ENCODE measurements around the gene OR8K3.

Gene OR8K3

GRCh38 chr11:56314844-56315243 is at the start of gene OR8K3:
OR8K3 (plus strand) TSS chr11:56315144; CDS start chr11:56318307, 3,163 bp downstream.
- DNase-seq, result no peak

GRCh38 chr11:56271092-56271491 is 43.9 kb upstream of the OR8K3 start:
- no peak for DNase-seq

- DNase-seq, result no peak
These were observed 41.1 kb upstream of the OR8K3 start, which contains the start of gene OR5T1 for GRCh38 chr11:56273854-56274253. OR5T1 (plus strand) TSS chr11:56274154; CDS start chr11:56275639, 1,485 bp downstream.

GRCh38 chr11:56292154-56292553 is 22.8 kb upstream of the OR8K3 start, which contains the start of gene OR8H1:
OR8H1 (minus strand) TSS chr11:56292254; CDS start chr11:56291062, 1,192 bp downstream.
- no peak for DNase-seq

- no peak for DNase-seq
These were observed 18.0 kb upstream of the OR8K3 start for GRCh38 chr11:56296898-56297297.

- DNase-seq, result no peak
These were observed 7.1 kb upstream of the OR8K3 start for GRCh38 chr11:56307836-56308235.

- DNase-seq, result no peak
These were observed 17.0 kb downstream of the OR8K3 start for GRCh38 chr11:56331861-56332491.

GRCh38 chr11:56333156-56333555 is 18.2 kb downstream of the OR8K3 start:
- DNase-seq, result no peak

- DNase-seq, result no peak
These were observed 25.3 kb downstream of the OR8K3 start for GRCh38 chr11:56340289-56340688.

- DNase-seq, result no peak
These were observed 30.8 kb downstream of the OR8K3 start, which contains the start of gene OR8K1 for GRCh38 chr11:56345739-56346138. OR8K1 (plus strand) TSS chr11:56346039; CDS start chr11:56346039, 0 bp downstream.

- no peak for DNase-seq
These were observed 39.0 kb downstream of the OR8K3 start, which contains the start of gene OR8J1 for GRCh38 chr11:56353991-56354390. OR8J1 (plus strand) TSS chr11:56354291; CDS start chr11:56360247, 5,956 bp downstream.

Data from stimulated activated CD8-positive, alpha-beta memory T cell treated with anti-CD3 and anti-CD28 coated beads, Interleukin-4, amount 100 ng/mL, for 48 hours (primary cell).